ENCODE results near the gene TMC5.
"Not testable (repeated sequence)": the region's sequence is repeated elsewhere in the genome, so short reads cannot be mapped to it uniquely, and the experiment has no call there.

The TMC5 gene

GRCh38 chr16:19410435-19411171 is 7.1 kb upstream of the TMC5 start:
- DNase-seq, result peak; percentile 6

DNA sequence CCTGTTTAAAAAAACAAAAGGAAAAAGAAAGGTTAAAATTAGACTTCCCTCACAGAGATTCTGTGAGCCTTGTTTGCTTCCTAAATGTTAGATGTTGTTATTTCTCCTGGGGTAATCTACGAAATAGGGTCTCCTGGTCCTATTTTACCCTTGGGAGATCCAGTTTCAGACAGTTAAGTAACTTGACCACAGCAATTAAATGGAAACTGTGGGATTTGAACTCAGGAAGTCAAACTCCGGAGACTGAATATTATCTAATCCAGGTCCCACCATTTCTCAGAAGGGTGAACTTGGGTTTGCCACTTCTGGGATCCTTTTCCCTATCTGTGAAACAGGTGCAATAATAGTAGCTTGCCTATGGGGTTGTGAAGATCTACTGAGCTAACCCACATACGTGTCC is 6.4 kb upstream of the TMC5 start:
- DNase-seq, result no peak

GRCh38 chr16:19412055-19412454 is 5.6 kb upstream of the TMC5 start:
- DNase-seq, result not testable (repeated sequence)

DNA sequence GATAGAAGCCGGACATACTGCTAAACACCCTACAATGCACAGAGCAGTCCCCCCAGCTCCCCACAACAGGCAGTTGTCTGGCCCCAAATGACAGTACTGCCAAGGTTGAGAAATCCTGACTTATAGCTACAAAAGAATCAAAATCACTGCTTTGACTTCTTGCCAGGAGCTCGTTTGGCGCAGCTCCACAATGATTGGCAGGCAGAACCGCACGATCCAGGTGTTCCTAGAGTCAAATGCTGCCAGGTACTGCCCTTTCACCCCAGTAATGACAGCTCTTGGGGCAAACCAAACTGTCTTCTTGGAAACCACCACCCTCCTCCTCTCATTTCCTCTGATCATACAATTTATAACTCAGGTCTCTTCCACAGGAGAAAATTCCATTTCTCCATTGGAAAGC is 2.2 kb upstream of the TMC5 start:
- no peak for DNase-seq

DNA sequence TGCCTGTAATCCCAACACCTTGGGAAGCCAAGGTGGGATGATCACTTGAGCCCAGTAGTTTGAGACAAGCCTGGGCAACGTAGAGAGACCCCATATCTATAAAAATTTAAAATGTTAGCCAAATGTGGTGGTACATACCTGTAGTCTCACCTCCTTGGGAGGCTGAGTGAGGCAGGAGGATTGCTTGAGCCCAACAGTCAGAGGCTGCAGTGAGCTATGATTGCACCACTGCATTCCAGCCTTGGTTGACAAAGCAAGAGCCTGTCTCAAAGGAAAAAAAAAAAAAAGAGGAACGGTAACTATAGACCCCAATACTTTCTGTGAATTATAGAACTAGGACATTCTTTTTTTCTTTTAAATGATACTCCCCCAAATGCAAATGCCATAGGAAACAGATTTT is 1.8 kb upstream of the TMC5 start:
- no peak for DNase-seq

DNA sequence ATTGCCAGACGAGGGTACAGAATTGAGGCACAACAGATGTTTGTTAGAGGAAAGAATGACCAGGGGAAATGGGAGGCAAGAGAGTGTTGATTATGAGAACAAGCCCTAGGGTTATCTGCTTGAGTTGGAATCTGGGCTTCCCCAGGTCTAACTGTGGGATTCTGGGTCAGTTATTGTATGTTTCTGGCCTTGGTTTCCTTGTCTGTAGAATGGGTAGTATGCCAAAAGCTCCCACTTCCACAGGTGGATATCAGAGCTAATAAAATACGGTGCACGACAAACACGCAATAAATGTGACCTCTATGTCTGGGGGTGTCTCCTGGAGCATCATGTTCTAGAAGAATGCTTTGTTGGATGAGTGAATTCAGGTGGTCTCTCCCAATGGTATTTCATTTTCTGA is 517 bp downstream of the TMC5 start:
- DNase-seq, result no peak

- DNase-seq, result no peak
These were observed 2.0 kb downstream of the TMC5 start for GRCh38 chr16:19419698-19420075.

GRCh38 chr16:19424478-19424877 is 6.8 kb downstream of the TMC5 start:
- no peak for DNase-seq

GRCh38 chr16:19430345-19430744 is 12.7 kb downstream of the TMC5 start:
- DNase-seq, result no peak

DNA sequence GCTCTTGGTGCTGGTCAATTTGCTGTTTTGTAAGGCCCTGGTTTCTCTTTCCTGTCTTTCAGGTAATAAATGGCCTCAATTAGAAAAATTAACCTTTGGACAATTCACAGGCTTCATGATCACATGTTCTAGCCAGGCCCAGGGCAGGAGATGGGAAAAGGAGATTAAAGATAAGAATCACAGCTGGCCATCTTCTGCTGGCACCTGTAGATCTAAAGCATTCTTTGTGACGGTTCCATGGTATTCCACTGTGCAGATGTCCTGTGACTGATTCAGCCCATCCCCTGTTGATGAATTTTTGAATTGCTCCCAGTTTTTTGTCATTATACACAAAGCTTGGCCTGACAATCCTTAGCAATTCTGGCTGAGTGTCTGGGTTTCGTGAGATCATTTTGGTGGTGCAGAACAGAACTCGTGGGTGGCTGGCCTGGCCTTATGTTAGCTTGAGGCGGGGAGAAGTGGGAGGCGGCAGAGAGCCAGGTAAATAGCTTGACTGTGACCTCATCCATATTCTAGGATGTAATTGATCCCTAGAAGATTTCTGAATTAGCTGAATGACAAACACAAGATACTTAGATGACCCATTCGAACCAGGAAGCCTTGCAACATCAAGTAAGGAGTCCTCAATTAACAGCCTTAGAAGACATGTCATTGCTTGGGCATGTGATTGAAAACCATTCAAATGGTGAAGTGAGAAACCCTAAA is 14.1 kb downstream of the TMC5 start:
- DNase-seq, result no peak

- peak; percentile 32 for DNase-seq
These were observed 14.7 kb downstream of the TMC5 start for GRCh38 chr16:19432429-19432828.

- DNase-seq, result no peak
These were observed 16.9 kb downstream of the TMC5 start for GRCh38 chr16:19434584-19434983.

DNA sequence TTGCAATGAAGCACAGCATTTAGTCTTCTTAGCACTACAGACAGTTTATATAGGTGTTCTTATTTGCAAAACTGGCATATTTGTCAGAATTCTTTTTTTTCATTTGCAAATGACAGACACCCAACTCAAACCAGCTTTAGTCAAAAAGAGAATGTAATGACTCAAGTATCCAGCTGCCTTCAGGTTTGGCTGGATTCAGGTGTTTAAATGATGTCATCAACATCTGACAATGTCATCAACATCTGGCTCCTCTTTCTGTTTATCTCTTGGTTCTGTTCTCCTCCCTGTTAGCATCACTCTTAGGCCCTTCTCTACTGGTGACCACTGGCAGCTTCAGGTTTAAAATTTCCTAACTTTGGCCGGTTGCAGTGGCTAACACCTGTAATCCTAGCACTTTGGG is 18.9 kb downstream of the TMC5 start:
- DNase-seq, result no peak

DNA sequence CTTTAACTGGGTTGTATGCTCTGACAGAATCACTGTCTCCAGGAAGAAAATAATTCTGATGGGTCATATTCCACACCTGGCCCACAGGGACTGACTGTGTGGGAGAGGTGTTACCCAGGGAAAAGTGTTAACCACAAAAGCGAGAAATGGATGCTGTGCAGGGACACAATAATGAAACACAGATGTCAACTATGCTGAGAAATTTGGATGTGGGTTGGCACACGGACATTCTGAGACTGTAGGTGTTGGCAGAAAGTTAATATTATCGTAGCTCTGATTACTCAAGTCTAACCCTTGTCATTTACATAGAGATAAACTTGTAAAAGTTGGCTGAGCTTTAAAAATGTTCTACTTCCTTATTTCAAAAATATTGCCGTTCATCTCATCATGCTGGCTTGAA is 19.6 kb downstream of the TMC5 start:
- no peak for DNase-seq

GRCh38 chr16:19438739-19439138 is 21.1 kb downstream of the TMC5 start:
- DNase-seq, result no peak

- DNase-seq, result no peak
These were observed 21.8 kb downstream of the TMC5 start for GRCh38 chr16:19439483-19439882.

DNA sequence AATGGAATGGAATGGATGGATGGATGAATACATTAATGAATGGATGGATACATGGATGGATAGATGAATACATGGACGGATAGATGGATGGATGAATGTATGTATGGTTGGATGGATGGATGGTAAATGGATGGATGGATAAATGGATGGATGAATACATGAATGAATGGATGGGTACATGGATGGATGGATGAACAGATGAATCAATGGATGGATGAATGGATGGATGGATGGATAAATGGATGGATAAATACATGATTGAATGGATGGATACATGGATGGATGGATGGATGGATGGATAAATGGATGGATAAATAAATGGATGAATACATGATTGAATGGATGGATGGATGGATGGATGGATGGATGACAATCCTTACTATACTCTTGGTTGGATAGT is 26.0 kb downstream of the TMC5 start:
- DNase-seq, result no peak

GRCh38 chr16:19446300-19446846 is 28.7 kb downstream of the TMC5 start:
- no peak for DNase-seq

DNA sequence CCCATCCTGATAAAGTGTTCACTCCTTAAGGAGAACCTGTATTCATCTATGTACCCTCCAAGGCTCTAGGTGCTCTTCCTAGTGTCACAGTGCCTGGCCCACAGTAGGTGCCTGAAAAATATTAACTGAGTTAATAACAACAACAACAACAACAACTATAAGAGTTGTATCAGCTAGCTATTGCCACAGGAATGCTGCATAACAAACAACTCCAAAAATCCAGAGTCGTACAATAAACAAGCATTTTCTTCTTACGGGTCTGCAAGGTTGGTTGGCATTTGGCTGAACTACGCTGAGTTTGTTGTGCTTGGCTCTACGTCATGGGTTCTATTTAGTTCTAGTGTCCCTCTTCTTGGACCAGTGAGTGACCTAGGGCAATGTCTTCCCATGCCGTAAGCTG is 29.2 kb downstream of the TMC5 start:
- DNase-seq, result no peak

DNA sequence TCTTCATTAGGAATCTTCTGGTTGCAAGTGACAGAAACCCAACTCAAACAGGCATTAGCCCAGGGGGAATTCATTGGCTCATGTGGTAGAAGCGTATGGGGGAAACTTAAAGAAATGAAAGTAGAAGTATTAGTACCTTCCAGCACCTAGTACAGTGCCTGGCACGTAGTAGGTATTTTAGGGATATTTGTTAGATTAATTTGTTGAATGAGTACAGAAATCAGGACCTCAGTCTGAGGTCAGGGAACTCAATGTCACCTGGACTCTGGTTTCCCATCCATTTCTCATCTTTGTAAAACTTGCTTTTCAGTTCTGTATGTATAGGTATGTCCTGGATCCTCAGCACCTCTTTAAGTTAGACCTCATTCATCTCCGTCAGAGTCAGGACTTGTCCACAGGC is 32.5 kb downstream of the TMC5 start:
- no peak for DNase-seq

- DNase-seq, result peak; percentile 11
These were observed 41.2 kb downstream of the TMC5 start for GRCh38 chr16:19458722-19459379.

DNA sequence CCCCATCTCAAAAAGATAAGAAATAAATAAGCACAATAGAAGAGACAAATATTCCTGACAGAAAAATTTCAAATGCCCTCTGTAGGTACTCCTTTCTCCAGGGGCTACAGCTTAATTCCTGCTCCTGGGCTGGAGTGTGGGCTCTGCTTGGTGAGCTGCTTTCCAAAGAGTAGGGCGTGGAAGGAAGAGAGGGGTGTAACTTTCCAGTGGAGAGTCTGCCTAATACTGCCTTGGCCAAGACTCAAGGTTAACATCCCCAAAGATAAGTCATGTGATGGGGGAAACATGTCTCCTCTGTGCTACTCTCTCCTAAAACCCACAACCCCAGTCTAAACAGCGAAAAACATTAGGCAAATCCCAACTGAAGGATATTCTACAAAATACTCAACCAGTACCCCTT is 42.7 kb downstream of the TMC5 start:
- no peak for DNase-seq

- no peak for DNase-seq
These were observed 46.0 kb downstream of the TMC5 start for GRCh38 chr16:19463468-19464315.

Measured in NCI-H2171 treated with DMSO at 0.1 percent for 48 hours (cell line).